Mesenchymal stem cell (in vitro differentiated cells and primary cell): ENCODE measurements around the gene KLF16.

Source experiments
- DNase-seq: peaks from one replicate; pipeline ENCODE4 v3.0.0-alpha.2; 2013
- H2AFZ ChIP-seq: one replicate; pipeline ENCODE4 v1.6.1; 2013; ENCODE audit warnings: low read depth, mild to moderate bottlenecking, control low read depth, inconsistent platforms, low read length, moderate library complexity
- H2AK5ac ChIP-seq: 2 replicates; pipeline ENCODE4 v1.6.1; 2013; ENCODE audit warnings: low read length, moderate library complexity, mild to moderate bottlenecking, inconsistent platforms; ENCODE audit not compliant: severe bottlenecking
- H2BK120ac ChIP-seq: one replicate; pipeline ENCODE4 v1.6.1; 2013; ENCODE audit warnings: low read depth, mild to moderate bottlenecking, inconsistent platforms, low read length, moderate library complexity
- H2BK12ac ChIP-seq, 2 experiments: one replicate each; pipeline ENCODE4 v1.6.1; 2013; ENCODE audit warnings: inconsistent platforms in 2 of 2, low read length in 2 of 2, mild to moderate bottlenecking in 2 of 2, moderate library complexity in 2 of 2, control low read depth in 1 of 2
- H2BK15ac ChIP-seq: one replicate; pipeline ENCODE4 v1.6.1; 2013; ENCODE audit warnings: mild to moderate bottlenecking, low read depth, inconsistent platforms; ENCODE audit not compliant: poor library complexity, severe bottlenecking
- H2BK5ac ChIP-seq: 2 replicates; pipeline ENCODE4 v1.6.1; 2013; ENCODE audit warnings: low read depth, mild to moderate bottlenecking, low read length, control low read depth, inconsistent platforms; ENCODE audit not compliant: poor library complexity, severe bottlenecking
- H3K14ac ChIP-seq, 2 experiments: one replicate each; pipeline ENCODE4 v1.6.1; 2013; ENCODE audit warnings: inconsistent platforms in 2 of 2, low read length in 2 of 2, control low read depth in 1 of 2, mild to moderate bottlenecking in 1 of 2, moderate library complexity in 1 of 2
- H3K18ac ChIP-seq, 2 experiments: one replicate each; pipeline ENCODE4 v1.6.1; 2013; ENCODE audit warnings: inconsistent platforms in 2 of 2, low read length in 2 of 2, control low read depth in 1 of 2, low read depth in 1 of 2, mild to moderate bottlenecking in 1 of 2
- H3K23ac ChIP-seq, 2 experiments: one replicate each; pipeline ENCODE4 v1.6.1; 2013; ENCODE audit warnings: inconsistent platforms in 2 of 2, low read length in 2 of 2, mild to moderate bottlenecking in 2 of 2, moderate library complexity in 2 of 2, control low read depth in 1 of 2
- H3K27ac ChIP-seq: 2 replicates; pipeline ENCODE4 v1.5.1; 2013; ENCODE audit warnings: mild to moderate bottlenecking, moderate library complexity, low read length, control low read depth, inconsistent platforms; ENCODE audit not compliant: poor library complexity, severe bottlenecking
- H3K27me3 ChIP-seq, 2 experiments: 2 replicates each; pipeline versions ENCODE4 v1.6.1 to v1.7.0; 2013; ENCODE audit warnings: low read length in 2 of 2, mild to moderate bottlenecking in 2 of 2, moderate library complexity in 2 of 2, control low read depth in 1 of 2, inconsistent platforms in 1 of 2; ENCODE audit not compliant: control insufficient read depth in 1 of 2, insufficient read depth in 1 of 2
- H3K36me3 ChIP-seq, 2 experiments: 2 replicates each; pipeline versions ENCODE4 v1.6.1 to v1.7.0; 2013; ENCODE audit warnings: low read length in 2 of 2, control low read depth in 1 of 2, inconsistent platforms in 1 of 2, low read depth in 1 of 2, mild to moderate bottlenecking in 1 of 2; ENCODE audit not compliant: insufficient read depth in 2 of 2, control insufficient read depth in 1 of 2
- H3K4ac ChIP-seq, 2 experiments: one replicate each; pipeline ENCODE4 v1.6.1; 2013; ENCODE audit warnings: inconsistent platforms in 2 of 2, low read length in 2 of 2, mild to moderate bottlenecking in 2 of 2, moderate library complexity in 2 of 2, control low read depth in 1 of 2, low read depth in 1 of 2
- H3K4me1 ChIP-seq: 2 replicates; pipeline ENCODE4 v1.6.1; 2013; ENCODE audit warnings: low read depth, low read length, control low read depth; ENCODE audit not compliant: control insufficient read depth, insufficient read depth
- H3K4me2 ChIP-seq: 2 replicates; pipeline ENCODE4 v1.6.1; 2013; ENCODE audit warnings: low read length, mild to moderate bottlenecking, inconsistent platforms; ENCODE audit not compliant: poor library complexity, severe bottlenecking
- H3K4me3 ChIP-seq, 2 experiments: 2 replicates each; pipeline versions ENCODE4 v1.5.1 to v1.7.0; 2013; ENCODE audit warnings: low read length in 2 of 2, mild to moderate bottlenecking in 2 of 2, control low read depth in 1 of 2, low read depth in 1 of 2; ENCODE audit not compliant: insufficient read depth in 1 of 2
- H3K79me1 ChIP-seq: replicated peaks from 2 replicates; pipeline ENCODE4 v1.6.1; 2013; ENCODE audit warnings: mild to moderate bottlenecking, control low read depth, low read length, inconsistent platforms; ENCODE audit not compliant: poor library complexity, severe bottlenecking
- H3K9ac ChIP-seq: 2 replicates; pipeline ENCODE4 v1.7.0; 2013; ENCODE audit warnings: mild to moderate bottlenecking, low read length, moderate library complexity
- H3K9me3 ChIP-seq: 2 replicates; pipeline ENCODE4 v1.7.0; 2013; ENCODE audit warnings: mild to moderate bottlenecking, low read length; ENCODE audit not compliant: control insufficient read depth
- H4K8ac ChIP-seq: one replicate; pipeline ENCODE4 v1.6.1; 2013; ENCODE audit warnings: inconsistent platforms, mild to moderate bottlenecking, low read length, moderate library complexity
- H4K91ac ChIP-seq: one replicate; pipeline ENCODE4 v1.6.1; 2013; ENCODE audit warnings: mild to moderate bottlenecking, low read length, inconsistent platforms
- WGBS: methylation state at CpG from one replicate; pipeline ENCODE4 v1.1.7; 2013; ENCODE audit warnings: mixed read lengths; 5-methylcytosine and 5-hydroxymethylcytosine counted together

The KLF16 gene

GRCh38 chr19:1867349-1867724 lies 4.0 kb upstream of the KLF16 start:
- Histone ChIP-seq H3K36me3 (peaks cover 10 to 24% of the 10 kb centered on the region in 2 experiments), H4K8ac (no peak overlapping the region), H2AFZ (no peak overlapping the region), H2BK12ac (no peak overlapping the region), H3K9me3 (no peaks in the 10 kb centered on the region), H2AK5ac (no peak overlapping the region), H4K91ac (peak overlapping the region; percentile 39), H3K79me1 (peaks cover 31% of the 10 kb centered on the region), H3K4me1 (peaks cover 13% of the 10 kb centered on the region), H2BK15ac (no peak overlapping the region), H3K4ac (no peak overlapping the region), H3K23ac (no peak overlapping the region), H3K27ac (no peak overlapping the region), H3K14ac (no peak overlapping the region), H3K4me3 (no peak overlapping the region), H3K9ac (no peak overlapping the region), H2BK5ac (no peak overlapping the region), H3K4me2 (no peak overlapping the region), H2BK120ac (no peak overlapping the region), H3K18ac (no peak overlapping the region), H3K27me3 (no peaks in the 10 kb centered on the region)
- WGBS: 92% methylated on average over 9 of the region's 9 CpGs
- DNase-seq: no peak

- no peak overlapping the region for H3K4me2 ChIP-seq
- H3K23ac ChIP-seq: no peak overlapping the region
- WGBS: 98% methylated on average over 8 of the region's 8 CpGs
- H2BK120ac ChIP-seq: no peak overlapping the region
- H3K18ac ChIP-seq: no peak overlapping the region
- H4K8ac ChIP-seq: no peak overlapping the region
- H3K4ac ChIP-seq: no peak overlapping the region
- H3K27ac ChIP-seq: no peak overlapping the region
- no peak overlapping the region for H3K9ac ChIP-seq
- no peak overlapping the region for H3K4me3 ChIP-seq
- H4K91ac ChIP-seq: peak overlapping the region; percentile 39
- no peak overlapping the region for H2AK5ac ChIP-seq
- no peaks in the 10 kb centered on the region for H3K9me3 ChIP-seq
- peaks cover 10 to 21% of the 10 kb centered on the region in 2 experiments for H3K36me3 ChIP-seq
- no peak overlapping the region for H2AFZ ChIP-seq
- no peak overlapping the region for H2BK15ac ChIP-seq
- no peak overlapping the region for H2BK5ac ChIP-seq
- peaks cover 13% of the 10 kb centered on the region for H3K4me1 ChIP-seq
- no peak for DNase-seq
- no peak overlapping the region for H2BK12ac ChIP-seq
- H3K27me3 ChIP-seq: no peaks in the 10 kb centered on the region
- H3K14ac ChIP-seq: no peak overlapping the region
- peaks cover 30% of the 10 kb centered on the region for H3K79me1 ChIP-seq
Measured at GRCh38 chr19:1866693-1867348, 3.4 kb upstream of the KLF16 start.

GRCh38 chr19:1865172-1866010 lies 2.0 kb upstream of the KLF16 start:
- peaks cover 3 to 9% of the 10 kb centered on the region in 2 experiments for H3K36me3 ChIP-seq
- H2BK12ac ChIP-seq: peak overlapping the region; percentile 45 to 83
- H3K4me2 ChIP-seq: peak overlapping the region; percentile 95
- no peak overlapping the region for H2BK5ac ChIP-seq
- H2BK15ac ChIP-seq: peak overlapping the region; percentile 44
- peak overlapping the region in 1 of 2 experiments; percentile 1 for H3K14ac ChIP-seq
- peak overlapping the region in 1 of 2 experiments; percentile 32 for H3K23ac ChIP-seq
- H3K27ac ChIP-seq: peak overlapping the region; percentile 2
- no peak overlapping the region for H2AFZ ChIP-seq
- H4K8ac ChIP-seq: peak overlapping the region; percentile 58
- peaks cover 26% of the 10 kb centered on the region for H3K4me1 ChIP-seq
- peak overlapping the region; percentile 27 to 29 for H3K4ac ChIP-seq
- 94% methylated on average over 17 of the region's 17 CpGs for WGBS
- H4K91ac ChIP-seq: peak overlapping the region; percentile 36
- peaks cover 21% of the 10 kb centered on the region for H3K79me1 ChIP-seq
- H3K4me3 ChIP-seq: peak overlapping the region in 1 of 2 experiments; percentile 79
- H3K18ac ChIP-seq: peak overlapping the region in 1 of 2 experiments; percentile 63
- DNase-seq: no peak
- no peaks in the 10 kb centered on the region for H3K9me3 ChIP-seq
- H2AK5ac ChIP-seq: peak overlapping the region; percentile 27
- H2BK120ac ChIP-seq: no peak overlapping the region
- H3K9ac ChIP-seq: peak overlapping the region; percentile 91
- no peaks in the 10 kb centered on the region for H3K27me3 ChIP-seq
